M059J (cell line): ENCODE data around the gene FRMD4A. TPM values are rescaled to one million over a fixed set of nuclear protein-coding genes. Genes with fewer than 3 reads are reported as not detected.

Source experiments
- DNase-seq: peaks from one replicate; pipeline ENCODE4 v3.0.0-alpha.2; 2012; ENCODE audit warnings: low read depth
- total RNA-seq: library from RNA; depleted of rRNA; stranded (reverse); fragments of >200 nt; shearing (Covaris generic); gene quantifications from 2 replicates; pipeline ENCODE4 v1.2.3, GENCODE V29; 2014; rRNA removed

FRMD4A gene
- 4.0 and 10.8 TPM in 2 replicates for total RNA-seq

DNA sequence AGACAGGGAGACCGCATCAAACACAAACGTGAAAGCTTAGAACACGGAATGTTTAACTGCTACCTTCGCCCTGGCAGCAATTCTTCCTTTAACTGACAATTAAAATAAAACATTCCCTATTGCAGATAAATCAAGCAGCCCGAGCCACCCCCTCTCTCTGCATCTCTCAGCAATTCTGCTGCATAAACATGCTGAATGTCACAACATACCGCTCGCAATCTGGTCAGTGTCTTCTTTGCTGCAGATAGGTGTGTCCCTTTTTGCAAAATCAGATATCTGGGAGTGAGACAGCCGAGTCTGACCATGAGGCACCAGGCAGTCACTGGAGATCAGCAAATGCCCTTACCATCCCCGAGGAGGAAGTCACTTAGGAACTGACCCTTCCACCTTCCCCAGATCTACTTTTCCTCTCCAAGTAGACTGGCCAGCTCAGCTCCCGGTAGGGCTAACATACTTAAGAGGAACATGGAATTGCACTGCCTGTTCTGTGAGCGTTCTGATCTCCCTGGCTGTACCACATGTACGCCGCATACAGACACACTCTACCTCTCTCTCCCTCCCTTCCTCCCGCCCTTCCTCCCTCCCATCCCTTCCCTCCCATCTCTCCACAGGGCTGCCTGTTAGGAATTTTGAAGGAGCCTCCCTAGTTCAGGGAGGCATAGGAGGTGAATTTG is at the start of gene FRMD4A:
FRMD4A (minus strand) TSS at position 537 of the 674 bp plus-strand sequence.
- no peak for DNase-seq

DNA sequence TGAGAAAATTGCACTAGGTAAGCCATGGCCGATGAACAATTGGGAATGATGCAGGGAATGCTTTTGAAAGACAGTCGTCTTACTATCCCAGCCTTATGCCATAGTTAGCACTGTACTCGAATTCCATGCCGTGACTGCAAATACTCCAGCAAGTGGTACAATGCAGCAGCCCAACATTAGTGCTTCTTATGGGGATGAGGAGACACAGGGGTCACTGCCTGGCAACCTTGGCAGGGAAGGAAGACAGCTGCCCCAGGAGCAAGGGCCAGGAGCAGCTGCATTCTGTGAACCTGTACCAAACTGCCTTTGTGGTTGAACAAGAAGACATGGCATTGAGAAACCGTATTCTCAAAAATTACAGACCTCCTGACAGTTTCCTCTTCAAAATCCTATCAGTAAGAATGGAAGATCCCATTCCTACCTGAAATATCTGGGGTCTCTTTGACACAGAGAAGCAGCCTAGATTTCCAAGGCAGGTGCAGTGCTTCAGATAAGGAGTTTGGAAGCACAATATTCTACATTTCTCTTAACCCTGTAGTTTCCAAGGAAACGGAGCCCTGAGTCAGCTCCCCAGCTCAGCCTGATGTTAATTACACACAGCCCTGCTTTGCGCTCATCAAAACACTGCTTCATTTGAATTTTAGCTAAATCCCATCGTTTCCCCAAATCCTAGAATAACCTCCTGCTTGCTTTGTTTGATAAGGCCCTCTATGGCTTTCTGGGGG is 49.0 kb upstream of the FRMD4A start:
- no peak for DNase-seq

DNA sequence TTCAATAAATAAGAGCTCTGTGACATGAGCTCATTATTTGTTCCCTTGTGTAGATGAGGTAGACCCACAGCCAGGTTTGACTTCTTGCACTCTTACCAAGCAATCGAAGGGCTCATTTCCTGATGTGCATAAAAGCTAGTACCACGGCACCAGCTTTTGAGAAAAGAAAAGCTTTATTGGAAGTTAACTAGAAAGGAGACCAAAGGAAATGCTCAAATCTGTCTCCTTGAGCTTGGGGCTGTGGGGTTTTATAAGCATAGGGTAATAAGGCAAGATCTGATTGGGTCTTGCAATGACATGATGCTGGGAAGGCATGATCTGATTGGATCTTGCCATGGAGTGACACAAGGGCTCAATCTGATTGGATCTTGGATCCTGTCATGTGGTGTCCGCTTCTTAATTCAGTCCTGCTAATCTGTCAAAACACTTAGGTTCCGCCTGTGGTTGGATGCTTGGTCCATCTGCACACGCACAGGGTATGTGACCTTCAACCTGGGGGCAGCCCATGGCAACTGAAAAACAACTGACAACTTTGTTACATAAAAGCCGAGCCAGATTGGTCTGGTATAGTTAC is 47.8 kb upstream of the FRMD4A start:
- DNase-seq, result no peak

DNA sequence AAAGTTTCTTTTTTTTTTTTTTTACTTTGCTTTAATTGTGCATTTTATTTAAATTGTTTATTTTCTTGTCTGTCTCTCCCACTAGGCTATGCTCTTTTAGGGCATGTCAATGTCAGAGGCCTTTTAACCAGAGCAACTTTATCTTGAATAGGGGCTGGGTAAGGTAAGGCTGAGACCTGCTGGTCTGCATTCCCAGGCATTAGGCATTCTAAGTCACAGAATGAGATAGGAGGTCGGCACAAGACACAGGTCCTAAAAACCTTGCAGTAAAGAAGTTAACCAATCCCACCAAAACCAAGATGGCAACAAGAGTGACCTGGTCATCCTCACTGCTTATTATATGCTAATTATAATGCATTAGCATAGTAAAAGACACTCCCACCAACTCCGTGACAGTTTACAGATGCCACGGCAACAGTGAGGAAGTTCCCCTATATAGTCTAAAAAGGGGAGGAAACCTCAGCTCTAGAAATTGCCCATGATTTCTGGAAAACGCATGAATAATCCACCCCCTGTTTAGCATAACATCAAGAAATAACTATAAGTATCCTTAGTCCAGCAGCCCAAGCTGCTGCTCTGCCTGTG is 47.0 kb upstream of the FRMD4A start:
- DNase-seq, result no peak

DNA sequence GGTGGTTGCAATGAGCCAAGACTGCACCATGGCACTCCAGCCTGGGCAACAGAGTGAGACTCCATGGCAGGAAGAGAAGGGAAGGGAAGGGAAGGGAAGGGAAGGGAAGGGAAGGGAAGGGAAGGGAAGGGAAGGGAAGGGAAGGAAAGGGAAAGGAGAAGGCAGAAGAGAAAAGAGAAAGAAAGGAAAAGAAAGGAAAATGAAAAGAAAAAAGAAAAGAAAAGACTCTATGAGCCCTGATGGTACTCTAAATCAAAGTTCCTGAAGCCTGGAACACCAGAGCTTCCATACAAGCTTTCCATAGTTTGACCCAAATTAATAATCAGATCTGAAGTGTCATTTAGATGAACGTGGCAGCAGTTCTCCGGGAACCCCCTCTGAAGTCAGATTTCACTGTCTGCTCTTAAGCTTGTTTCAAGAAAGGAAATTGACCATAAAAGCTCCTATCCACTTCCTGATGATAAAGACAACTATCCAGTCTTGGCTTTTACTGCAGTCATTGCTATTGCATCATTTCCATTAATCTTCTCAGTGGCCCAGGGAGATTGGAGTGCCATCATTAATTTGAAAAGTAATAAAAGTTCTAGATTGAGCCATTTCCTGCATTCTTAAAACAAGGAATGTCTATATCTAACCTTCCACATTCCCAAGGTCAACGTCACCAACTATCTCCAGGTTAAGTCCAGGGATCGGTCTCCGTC is 44.2 kb upstream of the FRMD4A start:
- DNase-seq, result peak; percentile 48

DNA sequence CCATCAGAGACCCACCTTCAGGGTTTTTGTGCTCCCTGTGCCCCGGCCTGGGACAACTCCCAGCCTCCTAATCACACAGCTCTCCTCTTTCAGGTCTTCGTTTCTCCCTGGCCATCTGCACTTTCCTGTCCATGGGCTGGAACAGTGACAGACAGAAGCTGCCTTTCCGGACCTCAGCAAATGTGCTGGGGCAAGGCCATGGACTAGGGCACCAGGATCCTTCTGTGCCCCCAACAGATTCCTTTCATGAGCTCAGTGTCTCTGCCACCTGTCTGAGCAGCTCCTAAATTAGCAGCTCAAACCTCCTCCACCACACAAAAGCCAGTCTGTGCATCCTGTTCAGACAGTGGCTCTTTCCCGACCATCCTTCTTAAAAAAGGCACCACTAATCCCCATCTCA is 41.9 kb upstream of the FRMD4A start:
- no peak for DNase-seq

DNA sequence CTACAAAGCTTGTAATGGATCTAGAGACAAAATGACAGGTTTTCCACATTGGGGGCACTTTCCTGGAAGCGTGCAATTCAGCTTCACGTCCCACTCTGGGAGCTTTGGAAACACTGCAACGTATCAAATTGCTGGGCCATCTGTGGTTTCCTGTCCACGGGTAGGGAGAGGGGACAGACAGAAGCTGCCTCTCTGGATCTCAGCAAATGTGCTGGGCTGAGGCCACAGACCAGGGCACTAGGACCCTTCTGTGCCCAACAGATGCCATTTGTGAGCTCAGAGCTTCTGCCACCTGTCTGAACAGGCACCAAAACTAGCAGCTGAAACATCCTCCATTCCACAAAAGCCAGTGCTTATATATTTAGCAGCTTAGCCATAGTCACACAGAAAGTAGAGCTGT is 40.9 kb upstream of the FRMD4A start:
- DNase-seq, result no peak

DNA sequence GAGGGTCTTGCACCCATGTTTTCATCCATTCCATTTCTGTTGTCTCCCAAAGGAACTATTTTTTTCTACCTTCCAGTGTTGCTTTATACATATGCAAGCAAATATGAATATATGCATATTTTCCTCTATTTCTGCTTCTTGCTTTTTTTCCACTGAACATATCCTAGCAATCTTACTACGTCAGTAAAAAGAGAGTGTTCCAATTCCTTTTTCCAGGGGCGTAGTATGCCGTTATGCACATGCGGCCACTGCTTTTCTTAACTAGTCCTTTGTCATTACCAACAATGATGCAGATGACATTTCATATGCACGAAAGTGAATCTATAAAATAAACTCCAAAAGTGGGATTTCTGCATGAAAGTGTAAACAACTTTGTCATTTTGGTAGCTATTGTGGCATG is 40.2 kb upstream of the FRMD4A start:
- no peak for DNase-seq

DNA sequence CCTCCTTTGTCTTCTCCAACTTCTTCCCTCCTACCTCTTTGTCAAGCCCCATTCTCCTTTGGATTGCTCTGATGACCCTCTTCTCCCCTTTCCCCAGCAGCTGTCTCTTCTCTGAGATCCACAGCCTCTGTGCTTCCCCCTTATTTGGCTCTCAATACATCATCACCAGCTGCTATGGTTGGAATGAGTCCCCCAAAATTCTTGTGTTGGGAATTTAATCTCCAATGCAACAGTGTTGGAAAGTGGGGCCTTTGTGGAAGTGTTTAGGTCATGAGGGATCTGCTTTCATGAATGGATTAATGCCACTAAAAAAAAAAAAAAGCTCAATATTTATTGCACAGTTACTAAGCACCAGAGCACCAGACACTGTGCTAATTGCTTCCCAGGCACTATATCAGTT is 39.2 kb upstream of the FRMD4A start:
- DNase-seq, result no peak

DNA sequence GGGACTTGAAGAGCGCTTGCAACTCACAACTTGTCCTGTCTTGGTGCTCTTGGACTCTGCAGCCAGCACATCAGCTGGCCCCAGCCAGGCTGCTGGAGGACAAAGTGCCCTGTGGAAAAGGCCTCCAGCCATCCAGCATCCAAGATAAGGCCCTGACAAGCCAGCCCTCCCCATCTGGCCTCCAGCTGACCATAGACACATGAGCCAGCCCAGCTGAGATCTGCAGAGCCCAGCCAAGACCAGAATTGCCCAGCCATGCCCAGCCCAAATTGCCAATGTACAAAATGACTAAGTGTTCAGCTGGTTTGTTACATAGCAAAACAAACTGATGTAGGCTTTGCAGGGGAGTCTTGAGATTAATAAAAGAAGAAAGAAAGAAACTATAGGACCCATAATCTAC is 36.0 kb upstream of the FRMD4A start:
- DNase-seq, result peak; percentile 44

DNA sequence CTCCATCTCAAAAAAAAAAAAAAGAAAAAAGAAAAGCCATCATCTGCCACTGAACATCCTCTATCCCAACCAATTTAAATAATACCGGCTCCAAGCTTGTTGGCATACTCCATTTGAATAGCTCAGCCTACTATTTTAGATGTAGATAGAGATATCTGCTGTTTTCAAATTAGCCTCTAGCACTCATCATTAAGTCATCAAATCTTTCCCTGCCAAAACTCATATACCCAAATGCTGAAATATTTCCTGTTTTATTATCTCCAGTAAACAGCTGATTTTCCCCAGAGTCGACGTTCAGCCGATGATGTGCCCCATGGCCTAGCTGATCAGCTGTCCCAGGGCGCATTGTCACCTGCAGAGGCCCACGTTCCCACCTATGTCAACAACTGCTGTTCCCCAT is 34.5 kb upstream of the FRMD4A start:
- peak; percentile 55 for DNase-seq

DNA sequence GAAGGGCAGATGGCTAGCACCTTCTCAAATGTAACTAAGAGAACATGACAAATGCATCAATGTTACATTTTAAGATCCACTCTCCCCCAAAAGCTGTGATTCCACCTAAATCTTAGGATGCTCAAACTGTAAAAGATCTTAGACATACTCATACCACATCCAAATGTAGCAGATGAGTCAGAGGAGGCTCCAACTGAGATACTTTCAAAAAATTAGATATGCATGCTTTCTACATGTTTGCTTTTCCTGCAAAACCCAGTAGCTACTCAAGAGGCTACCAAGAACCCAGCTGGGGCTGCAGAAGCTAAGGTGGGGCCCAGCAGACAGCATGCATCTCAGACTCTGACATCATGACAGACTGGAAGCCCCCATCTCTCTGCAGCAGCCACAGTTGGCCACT is 31.4 kb upstream of the FRMD4A start:
- peak; percentile 31 for DNase-seq

DNA sequence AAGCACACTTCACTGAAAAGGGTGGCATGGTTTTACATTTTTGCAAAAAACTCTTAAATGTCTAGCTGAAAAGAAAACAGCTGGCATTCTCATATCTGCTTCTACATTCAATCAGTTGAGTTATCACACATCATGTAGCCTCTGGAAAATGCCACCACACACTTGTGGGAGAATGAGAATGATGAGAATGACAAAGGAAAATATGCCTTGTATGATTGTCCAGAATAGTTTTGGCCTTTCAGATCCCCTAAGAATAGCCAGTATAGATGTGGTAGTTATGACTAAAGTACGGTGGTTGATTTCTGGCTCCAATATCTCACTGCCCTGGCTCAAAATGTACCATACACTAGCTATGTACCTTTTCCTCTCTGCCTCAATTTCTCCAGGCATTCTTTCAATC is 30.2 kb upstream of the FRMD4A start:
- no peak for DNase-seq

DNA sequence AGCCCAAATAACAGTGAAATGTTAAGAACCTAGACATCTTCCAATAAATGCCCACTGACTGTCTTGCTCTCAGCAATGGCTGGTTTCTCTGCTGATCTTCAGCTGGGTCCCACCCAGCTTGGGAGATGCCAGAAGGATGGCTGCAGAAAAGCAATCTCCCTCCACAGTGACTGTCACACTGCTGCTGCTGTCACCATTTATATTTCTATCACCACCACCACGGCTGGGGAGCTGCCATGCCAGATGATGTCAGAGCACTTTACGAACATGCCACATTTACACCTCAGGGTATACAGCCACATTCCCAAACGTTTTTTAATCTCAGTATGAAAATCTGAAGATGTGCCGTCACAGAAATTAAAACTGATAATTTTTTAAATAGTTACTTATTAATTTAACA is 29.8 kb upstream of the FRMD4A start:
- no peak for DNase-seq

DNA sequence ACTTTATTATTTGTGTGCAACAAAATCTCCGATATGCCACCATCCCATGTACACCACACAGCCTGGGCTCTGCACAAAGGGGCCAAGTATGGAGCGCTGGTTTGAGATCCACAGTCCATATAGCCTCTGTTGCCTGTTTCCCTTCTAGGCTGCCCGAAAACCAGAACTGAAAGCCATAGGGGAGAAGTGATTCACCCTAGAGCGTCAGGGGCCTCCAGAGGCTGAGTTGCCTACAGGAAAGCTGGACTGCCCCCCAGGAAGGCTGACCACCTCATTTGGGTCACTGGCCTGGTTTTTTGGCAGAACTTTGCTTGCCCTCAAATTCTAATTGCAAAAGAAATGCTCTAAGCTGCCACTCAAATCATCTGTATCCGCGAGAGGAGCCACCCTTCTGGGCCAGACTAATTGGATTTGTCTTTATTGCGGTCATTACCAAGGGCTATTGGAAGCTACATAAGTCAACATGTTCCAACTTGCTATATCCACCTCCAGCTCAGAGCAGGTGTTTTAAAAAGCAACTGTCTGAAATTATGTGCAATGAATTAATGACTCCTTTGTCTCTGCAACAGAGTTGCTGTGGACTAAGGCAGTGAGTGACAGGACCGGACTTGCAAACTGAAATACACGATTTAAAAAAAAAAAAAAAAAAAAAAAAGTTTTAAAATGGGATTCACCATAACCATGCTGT is 28.3 kb upstream of the FRMD4A start:
- peak; percentile 31 for DNase-seq

DNA sequence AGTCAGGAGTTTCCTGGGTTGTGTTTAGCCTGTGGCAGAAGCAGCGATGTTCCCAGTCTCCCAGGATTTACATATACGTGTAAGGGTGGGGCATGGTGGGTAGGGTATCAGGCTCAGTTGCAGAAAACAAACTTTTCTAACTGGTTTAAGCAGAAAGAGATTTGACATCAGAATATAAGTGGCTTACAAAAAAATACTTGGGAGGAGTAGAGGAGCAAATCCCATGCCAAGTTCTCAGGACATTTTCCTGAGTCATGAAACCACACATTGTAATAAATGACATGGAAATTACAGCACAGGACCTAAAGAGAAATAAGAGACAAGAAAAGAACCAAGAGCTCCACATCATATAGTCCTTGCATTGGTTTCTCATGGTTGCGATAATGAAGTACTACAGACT is 26.2 kb upstream of the FRMD4A start:
- DNase-seq, result peak; percentile 84

DNA sequence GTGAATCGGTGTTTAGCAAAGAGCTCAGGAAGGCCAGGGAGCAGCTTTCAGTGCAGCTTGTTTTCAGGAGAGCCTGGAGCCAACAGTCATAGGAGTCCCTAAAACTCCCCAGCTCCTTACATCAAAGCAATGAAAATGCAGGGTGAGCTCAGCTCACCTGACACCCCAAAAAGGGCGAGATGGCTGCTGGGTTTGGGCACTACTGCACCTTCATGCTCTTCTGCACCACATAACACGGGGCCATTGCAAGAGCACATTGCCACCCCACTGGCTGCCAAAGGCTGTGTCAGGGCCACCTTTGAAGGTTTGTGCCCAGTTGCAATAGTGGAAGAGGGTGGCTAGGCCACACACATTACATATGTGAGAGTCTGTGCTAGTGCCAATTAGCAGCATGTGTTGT is 25.0 kb upstream of the FRMD4A start:
- DNase-seq, result no peak

DNA sequence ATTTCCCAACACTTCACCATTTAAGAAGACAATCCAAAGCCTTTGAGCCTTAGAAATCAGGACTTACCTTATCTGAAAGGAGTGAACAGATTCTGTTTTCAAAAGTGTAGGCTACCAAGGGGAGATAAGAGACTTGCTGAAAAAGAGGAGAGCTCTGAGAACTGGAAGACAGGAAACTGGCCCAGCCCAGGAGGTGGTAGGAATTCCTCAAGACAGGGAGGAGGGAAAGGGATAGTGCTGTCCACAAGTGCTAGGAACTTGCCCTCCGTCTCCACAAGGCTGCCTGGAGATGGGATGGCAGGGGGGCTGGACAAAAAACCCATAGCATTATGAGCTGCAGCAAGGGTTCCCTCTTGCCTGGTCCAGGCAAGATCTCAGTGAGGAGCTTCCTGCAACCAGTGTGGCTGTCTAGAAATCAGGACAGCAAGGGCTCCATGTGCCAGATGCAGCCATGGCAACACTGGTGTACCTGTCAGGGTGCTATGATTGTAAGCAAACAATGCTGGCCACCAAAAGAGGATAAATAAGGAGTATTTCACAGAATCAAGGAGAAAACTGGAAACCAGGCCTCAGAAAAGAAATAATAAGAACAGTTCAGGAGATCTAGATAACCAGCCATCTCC is 22.7 kb upstream of the FRMD4A start:
- DNase-seq, result no peak

DNA sequence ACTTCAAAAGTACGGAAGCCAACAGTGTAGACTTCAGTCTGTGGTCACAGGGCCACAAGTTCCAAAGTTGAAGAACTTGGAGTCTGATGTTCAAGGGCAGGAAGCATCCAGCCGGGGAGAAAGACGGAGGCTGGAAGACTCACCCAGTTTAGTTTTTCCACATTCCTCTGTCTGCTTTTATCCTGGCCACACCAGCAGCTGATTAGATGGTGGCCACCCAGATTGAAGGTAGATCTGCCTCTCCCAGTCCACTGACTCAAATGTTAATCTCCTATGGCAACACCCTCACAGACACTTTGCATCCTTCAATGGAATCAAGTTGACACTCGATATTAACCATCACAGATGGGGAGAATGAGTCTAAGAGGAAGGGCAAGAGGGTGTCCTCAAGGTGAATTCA is 19.3 kb upstream of the FRMD4A start:
- no peak for DNase-seq

DNA sequence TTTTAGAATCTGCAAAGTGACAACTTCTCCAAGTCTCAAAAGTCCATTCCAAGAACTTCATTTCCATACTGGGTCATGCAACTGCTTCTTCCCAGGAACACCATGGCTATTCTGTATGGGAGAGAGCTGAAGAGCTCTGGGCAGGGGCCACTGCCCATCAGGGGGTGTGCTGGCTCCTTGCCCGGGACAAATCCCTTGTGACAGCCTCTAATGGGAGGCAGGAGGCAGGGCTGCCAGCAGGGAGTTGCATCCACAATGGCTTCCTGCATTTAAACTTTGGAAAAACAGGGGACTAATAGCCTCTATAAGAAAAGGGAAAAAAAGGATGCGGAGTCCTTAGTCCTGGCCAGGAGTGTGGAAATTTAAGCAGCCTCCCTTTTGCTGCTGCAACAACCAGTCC is 18.4 kb upstream of the FRMD4A start:
- no peak for DNase-seq

DNA sequence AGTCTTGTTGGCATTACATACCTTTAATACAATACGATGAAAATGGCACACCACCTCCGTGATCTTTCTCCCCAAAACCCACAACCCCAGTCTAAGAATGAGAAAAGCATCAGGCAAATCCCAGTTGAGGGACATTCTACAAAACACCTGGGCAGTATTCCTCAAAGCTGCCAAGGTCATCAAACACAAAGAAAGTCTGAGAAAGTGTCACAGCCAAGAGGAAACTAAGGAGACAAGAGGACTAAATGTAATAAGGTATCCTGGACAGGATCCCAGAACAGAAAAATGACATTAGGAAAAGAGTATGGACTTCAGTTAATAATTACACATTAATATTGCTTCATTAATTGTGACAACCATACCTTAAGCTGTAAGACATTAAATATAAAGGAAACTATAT is 14.5 kb upstream of the FRMD4A start:
- no peak for DNase-seq
